CD4-positive, alpha-beta memory T cell (primary cell): ENCODE results near the gene VPS36. TPM values are rescaled to one million over a fixed set of nuclear protein-coding genes. Genes with fewer than 3 reads are reported as not detected.

Experiments used
- CTCF ChIA-PET: fragments of 350-600 bp; sonication (Branson Sonifier 250); formaldehyde crosslinking; loops from one replicate; lab custom pipeline; 2021; ENCODE audit warnings: inconsistent platforms; ENCODE audit not compliant: partially characterized antibody; lab: Charles Lee
- POLR2A ChIA-PET: fragments of 350-600 bp; sonication (Branson Sonifier 250); formaldehyde crosslinking; loops from one replicate; lab custom pipeline; 2021; ENCODE audit not compliant: partially characterized antibody; lab: Charles Lee
- DNase-seq, 5 donors: peaks; one replicate each; pipeline versions ENCODE4 v3.0.0 to v3.0.0-alpha.2; 2020 to 2022; ENCODE audit warnings: mixed read lengths in 1 of 5
- H3K27ac ChIP-seq: one replicate; pipeline ENCODE4 v1.7.0; 2013; ENCODE audit warnings: low read depth, low read length
- H3K27me3 ChIP-seq: 2 replicates; pipeline ENCODE4 v1.7.0; 2013; ENCODE audit warnings: mild to moderate bottlenecking, low read length, moderate library complexity; ENCODE audit not compliant: insufficient read depth
- H3K36me3 ChIP-seq: 2 replicates; pipeline ENCODE4 v1.7.0; 2013; ENCODE audit warnings: mild to moderate bottlenecking, low read length, moderate library complexity; ENCODE audit not compliant: insufficient read depth
- H3K4me1 ChIP-seq: 2 replicates; pipeline ENCODE4 v1.7.0; 2013; ENCODE audit warnings: mild to moderate bottlenecking, low read length, moderate library complexity; ENCODE audit not compliant: insufficient read depth
- H3K4me3 ChIP-seq, 2 donors: one replicate each; pipeline ENCODE4 v1.7.0; 2013; ENCODE audit warnings: low read length in 2 of 2, mild to moderate bottlenecking in 1 of 2
- H3K9me3 ChIP-seq, 2 donors: one replicate each; pipeline ENCODE4 v1.7.0; 2013; ENCODE audit warnings: low read length in 2 of 2, control low read depth in 1 of 2; ENCODE audit not compliant: control insufficient read depth in 1 of 2
- H3K27ac Mint-ChIP-seq, 7 donors: one replicate each; pipeline ENCODE4 v1.8.0; 2020 to 2021; ENCODE audit warnings: mixed read lengths in 7 of 7, mild to moderate bottlenecking in 6 of 7, inconsistent platforms in 3 of 7, moderate library complexity in 3 of 7
- H3K27me3 Mint-ChIP-seq, 2 donors: one replicate each; pipeline ENCODE4 v1.8.0; 2020 to 2021; ENCODE audit warnings: mixed read lengths in 2 of 2
- H3K36me3 Mint-ChIP-seq, 2 donors: one replicate each; pipeline ENCODE4 v1.8.0; 2020 to 2021; ENCODE audit warnings: mixed read lengths in 2 of 2, inconsistent platforms in 1 of 2, mild to moderate bottlenecking in 1 of 2
- H3K4me1 Mint-ChIP-seq, 4 donors: one replicate each; pipeline ENCODE4 v1.8.0; 2020 to 2021; ENCODE audit warnings: mixed read lengths in 4 of 4, mild to moderate bottlenecking in 1 of 4
- H3K4me3 Mint-ChIP-seq, 8 donors: one replicate each; pipeline ENCODE4 v1.8.0; 2020 to 2021; ENCODE audit warnings: mixed read lengths in 8 of 8, mild to moderate bottlenecking in 7 of 8, moderate library complexity in 6 of 8, inconsistent platforms in 3 of 8
- H3K9me3 Mint-ChIP-seq, 8 donors: one replicate each; pipeline ENCODE4 v1.8.0; 2020 to 2021; ENCODE audit warnings: mixed read lengths in 8 of 8, mild to moderate bottlenecking in 5 of 8, inconsistent platforms in 3 of 8, moderate library complexity in 1 of 8
- intact Hi-C: fragments of 100-400 bp; cut with micrococcal nuclease; formaldehyde crosslinking; loops from one replicate; pipeline ENCODE4 v1.15.1; 2023
- polyA plus RNA-seq, 2 donors: library from polyadenylated mRNA; unstranded; fragments of 300-500 nt; fragmentation: Illumina TruSeq; gene quantifications; one replicate each; pipeline ENCODE4 v1.2.3, GENCODE V29; 2021
- total RNA-seq, 2 experiments: library from RNA; stranded (reverse); gene quantifications; one replicate each; pipeline ENCODE4 v1.2.3, GENCODE V29; 2021

The VPS36 gene
- total and polyA plus RNA-seq, 4 experiments from 2014 or later, result 44.1 to 64.5 (median 52.9) TPM

- ChIA-PET CTCF (no interaction called here), POLR2A (no interaction called here)
- intact Hi-C loops, result no loop called here
- H3K4me3 Mint-ChIP-seq, result no peak overlapping the region
- Histone ChIP-seq H3K36me3 (no peaks in the 10 kb centered on the region), H3K9me3 (no peaks in the 10 kb centered on the region), H3K4me1 (no peaks in the 10 kb centered on the region), H3K27ac (no peak overlapping the region), H3K4me3 (no peak overlapping the region), H3K27me3 (no peaks in the 10 kb centered on the region)
- no peak for DNase-seq
- no peaks in the 10 kb centered on the region for H3K36me3 Mint-ChIP-seq
- H3K9me3 Mint-ChIP-seq, result no peaks in the 10 kb centered on the region
- no peak overlapping the region for H3K27ac Mint-ChIP-seq
- peaks cover 0 to 2% (median 0%) of the 10 kb centered on the region in 4 donors for H3K4me1 Mint-ChIP-seq
- peaks cover 0 to 2% of the 10 kb centered on the region in 2 donors for H3K27me3 Mint-ChIP-seq
Measured at GRCh38 chr13:52371736-52372247, 78.6 kb downstream of the VPS36 start.

DNA sequence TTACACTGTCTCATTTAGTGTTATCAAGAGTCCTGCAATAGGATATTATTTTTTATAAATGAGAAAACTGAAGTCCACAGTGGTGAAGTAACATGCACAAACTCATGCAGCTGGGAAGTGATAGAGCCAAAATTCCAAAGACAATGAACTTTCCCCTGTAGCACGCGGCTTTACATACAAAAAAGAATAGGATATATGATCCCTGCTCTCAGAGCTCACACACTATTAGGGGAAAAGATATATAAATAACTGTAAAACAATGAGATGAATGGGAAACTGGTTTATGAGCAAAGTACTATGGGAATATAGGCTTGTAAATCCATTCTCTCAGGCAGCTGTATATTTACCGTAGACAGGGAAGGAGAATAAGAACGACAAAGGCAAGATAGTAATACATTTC is 84.1 kb downstream of the VPS36 start:
- Mint-ChIP-seq H3K4me3 (no peak overlapping the region), H3K27me3 (peaks cover 2 to 6% of the 10 kb centered on the region in 2 donors), H3K4me1 (peaks cover 0 to 2% (median 0%) of the 10 kb centered on the region in 4 donors), H3K9me3 (peaks cover 0 to 6% (median 0%) of the 10 kb centered on the region in 8 donors), H3K27ac (no peak overlapping the region), H3K36me3 (no peaks in the 10 kb centered on the region)
- intact Hi-C loops, result no loop called here
- Histone ChIP-seq H3K36me3 (no peaks in the 10 kb centered on the region), H3K4me3 (no peak overlapping the region), H3K27me3 (no peaks in the 10 kb centered on the region), H3K4me1 (no peaks in the 10 kb centered on the region), H3K27ac (no peak overlapping the region), H3K9me3 (no peaks in the 10 kb centered on the region)
- POLR2A ChIA-PET, result no interaction called here
- DNase-seq, result no peak
- CTCF ChIA-PET, result no interaction called here

Other genes starting within 250 kb of the VPS36 start
- gene THSD1, start 44.5 kb downstream of the VPS36 start, total RNA-seq, result under 1 TPM; 0.50 to 0.87 TPM
- gene THSD1, start 44.5 kb downstream of the VPS36 start, polyA plus RNA-seq, result not detected
- gene CKAP2, start 4.8 kb upstream of the VPS36 start, total RNA-seq, result 10 to 100 TPM; 16.5 to 18.2 TPM
- 10 to 100 TPM; 13.1 to 17.3 TPM for gene CKAP2, start 4.8 kb upstream of the VPS36 start, polyA plus RNA-seq
- gene HNRNPA1L2, start 191.8 kb upstream of the VPS36 start, total RNA-seq, result 10 to 100 TPM; 19.5 to 19.8 TPM
- 10 to 100 TPM in 1 of 2 donors, 1 to 10 TPM in 1; 3.8 to 10.0 TPM for gene HNRNPA1L2, start 191.8 kb upstream of the VPS36 start, polyA plus RNA-seq
- 10 to 100 TPM; 40.4 to 42.5 TPM for gene SUGT1, start 202.2 kb upstream of the VPS36 start, total RNA-seq
- 10 to 100 TPM; 47.6 to 51.0 TPM for gene SUGT1, start 202.2 kb upstream of the VPS36 start, polyA plus RNA-seq